ENCODE measurements around the gene NRXN2. TPM values are rescaled to one million over a fixed set of nuclear protein-coding genes. Genes with fewer than 3 reads are reported as not detected.

NRXN2 gene
- total RNA-seq, 2 experiments from 2014 or later: 0.07 to 0.22 TPM

DNA sequence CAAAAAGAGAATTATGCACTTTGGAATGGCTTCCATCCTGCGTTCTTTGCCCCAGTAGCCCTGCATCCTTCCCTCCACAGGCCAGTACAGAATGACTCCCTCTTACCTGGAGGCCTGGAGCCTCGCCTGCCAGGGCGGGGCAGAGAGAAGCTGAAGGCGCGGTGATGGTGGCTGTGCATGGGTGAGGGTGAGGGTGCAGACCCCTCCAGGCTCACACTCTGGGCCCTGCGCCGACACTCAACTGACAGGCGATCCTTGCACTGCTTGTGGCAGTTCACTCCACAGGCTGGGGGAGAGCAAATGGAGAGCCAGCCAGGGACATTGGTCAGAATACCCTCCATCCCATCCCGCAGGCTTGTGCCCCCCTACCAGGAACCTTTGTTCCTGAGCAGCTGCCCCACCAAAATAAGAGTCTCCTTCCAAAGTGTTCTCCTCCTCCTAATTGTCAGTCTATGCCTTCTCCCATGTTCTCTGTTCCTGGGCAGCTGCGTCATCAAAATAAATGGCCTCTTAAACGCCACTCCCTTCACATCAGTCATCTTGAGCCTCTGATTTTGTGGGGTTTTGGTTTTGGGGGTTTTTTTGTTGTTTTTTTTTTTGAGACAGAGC, 5.9 kb upstream of the NRXN2 start:
- peaks cover 6% of the 10 kb centered on the region for H3K36me3 Mint-ChIP-seq (ENCODE audit: low read depth)
- intact Hi-C loops (cut with micrococcal nuclease): no loop called here
- no peaks in the 10 kb centered on the region for H3K27me3 Mint-ChIP-seq
- ATAC-seq (no peak), DNase-seq (no peak)
- no peak overlapping the region for H3K27ac Mint-ChIP-seq
- TF ChIP-seq, protein P1, sequence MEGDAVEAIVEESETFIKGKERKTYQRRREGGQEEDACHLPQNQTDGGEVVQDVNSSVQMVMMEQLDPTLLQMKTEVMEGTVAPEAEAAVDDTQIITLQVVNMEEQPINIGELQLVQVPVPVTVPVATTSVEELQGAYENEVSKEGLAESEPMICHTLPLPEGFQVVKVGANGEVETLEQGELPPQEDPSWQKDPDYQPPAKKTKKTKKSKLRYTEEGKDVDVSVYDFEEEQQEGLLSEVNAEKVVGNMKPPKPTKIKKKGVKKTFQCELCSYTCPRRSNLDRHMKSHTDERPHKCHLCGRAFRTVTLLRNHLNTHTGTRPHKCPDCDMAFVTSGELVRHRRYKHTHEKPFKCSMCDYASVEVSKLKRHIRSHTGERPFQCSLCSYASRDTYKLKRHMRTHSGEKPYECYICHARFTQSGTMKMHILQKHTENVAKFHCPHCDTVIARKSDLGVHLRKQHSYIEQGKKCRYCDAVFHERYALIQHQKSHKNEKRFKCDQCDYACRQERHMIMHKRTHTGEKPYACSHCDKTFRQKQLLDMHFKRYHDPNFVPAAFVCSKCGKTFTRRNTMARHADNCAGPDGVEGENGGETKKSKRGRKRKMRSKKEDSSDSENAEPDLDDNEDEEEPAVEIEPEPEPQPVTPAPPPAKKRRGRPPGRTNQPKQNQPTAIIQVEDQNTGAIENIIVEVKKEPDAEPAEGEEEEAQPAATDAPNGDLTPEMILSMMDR (IDR thresholded peaks at IDR 0.05): no peak
- ChIA-PET CTCF (no interaction called here), POLR2A (no interaction called here)
- no peaks in the 10 kb centered on the region for H3K9me3 Mint-ChIP-seq
- no peak overlapping the region for H3K4me3 Mint-ChIP-seq
- H3K4me1 Mint-ChIP-seq (ENCODE audit: low read depth): peaks cover 17% of the 10 kb centered on the region

DNA sequence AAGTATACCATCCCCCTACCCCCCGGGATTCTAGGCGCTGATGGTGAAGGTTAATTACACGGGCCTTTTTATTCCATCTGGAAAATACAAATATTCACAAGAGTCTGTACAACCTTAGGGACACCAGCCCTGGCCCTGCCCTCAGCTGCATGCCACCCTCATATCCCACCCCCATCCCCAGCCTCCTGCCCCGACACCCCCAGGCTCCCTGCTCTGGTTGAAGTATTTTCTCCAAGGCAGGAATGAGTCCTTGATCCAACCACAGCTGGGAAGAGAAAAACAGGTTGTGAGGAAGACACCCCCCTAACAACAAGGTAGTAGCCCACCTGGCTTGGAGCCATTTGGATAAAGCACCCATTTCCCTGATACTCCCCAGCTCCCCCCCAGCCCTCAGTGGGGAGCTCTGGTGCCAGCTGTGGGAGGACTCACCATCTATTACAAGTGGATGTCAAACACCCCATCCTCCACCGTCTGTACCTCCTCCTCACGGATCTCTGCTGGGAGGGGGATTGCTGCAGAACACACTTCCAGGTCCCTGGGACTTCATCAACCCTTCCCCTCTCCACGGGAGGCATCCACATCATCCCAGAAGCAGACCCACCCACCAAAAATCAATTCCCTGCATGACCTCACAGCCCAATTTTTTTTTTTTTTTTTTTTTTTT, 4.0 kb upstream of the NRXN2 start:
- no peaks in the 10 kb centered on the region for H3K9me3 Mint-ChIP-seq
- TF ChIP-seq, protein P1 (IDR thresholded peaks at IDR 0.05): no peak
- no peak overlapping the region for H3K27ac Mint-ChIP-seq
- ATAC-seq (no peak), DNase-seq (no peak)
- H3K4me3 Mint-ChIP-seq: no peak overlapping the region
- peaks cover 3% of the 10 kb centered on the region for H3K36me3 Mint-ChIP-seq (ENCODE audit: low read depth)
- peaks cover 5% of the 10 kb centered on the region for H3K27me3 Mint-ChIP-seq
- POLR2A ChIA-PET: interaction anchor here (1.4 kb wide), 1 partner anchor 8 kb away, joined by 4 read pairs; no protein-coding TSS in a partner anchor
- H3K4me1 Mint-ChIP-seq (ENCODE audit: low read depth): peaks cover 18% of the 10 kb centered on the region
- intact Hi-C loops (cut with micrococcal nuclease): no loop called here
- CTCF ChIA-PET: interaction anchor here (0.8 to 2.0 kb wide), 6 partner anchors 9 to 278 kb away, joined by 3 to 7 read pairs (median 4); no protein-coding TSS in a partner anchor

DNA sequence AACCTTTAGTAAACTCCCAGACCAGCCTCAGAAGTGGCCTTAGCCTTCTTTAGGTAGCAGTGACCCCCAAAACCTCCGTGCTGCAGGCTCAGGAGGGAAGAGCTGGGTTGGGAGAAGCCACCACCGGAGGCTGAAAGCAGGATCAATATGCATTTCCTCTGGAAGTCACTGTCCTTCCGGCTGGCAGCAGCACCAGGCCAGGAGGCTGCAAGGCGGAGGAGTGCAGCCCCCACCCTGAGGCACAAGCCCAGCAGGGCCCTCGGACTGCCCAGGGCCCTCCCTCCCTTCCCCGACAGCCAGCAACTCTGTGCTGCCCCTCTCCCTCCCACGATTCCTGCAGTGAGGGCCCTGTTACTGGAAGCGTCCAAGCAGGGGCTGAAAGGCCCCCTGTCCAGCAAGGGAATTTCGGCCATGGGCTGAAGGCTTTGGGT, 3.2 kb upstream of the NRXN2 start:
- intact Hi-C loops (cut with micrococcal nuclease): no loop called here
- no peak overlapping the region for H3K27ac Mint-ChIP-seq
- peaks cover 1% of the 10 kb centered on the region for H3K36me3 Mint-ChIP-seq (ENCODE audit: low read depth)
- no peak overlapping the region for H3K4me3 Mint-ChIP-seq
- peaks cover 7% of the 10 kb centered on the region for H3K27me3 Mint-ChIP-seq
- H3K4me1 Mint-ChIP-seq (ENCODE audit: low read depth): peaks cover 18% of the 10 kb centered on the region
- CTCF ChIA-PET: interaction anchor here (0.7 to 2.0 kb wide), 6 partner anchors 9 to 38 kb away, joined by 3 to 7 read pairs (median 3); no protein-coding TSS in a partner anchor
- H3K9me3 Mint-ChIP-seq: no peaks in the 10 kb centered on the region
- DNase-seq (no peak), ATAC-seq (no peak)
- TF ChIP-seq, protein P1 (IDR thresholded peaks at IDR 0.05): no peak
- POLR2A ChIA-PET: interaction anchor here (1.0 to 1.4 kb wide), 3 partner anchors 9 to 41 kb away, joined by 3 to 4 read pairs (median 4); no protein-coding TSS in a partner anchor

DNA sequence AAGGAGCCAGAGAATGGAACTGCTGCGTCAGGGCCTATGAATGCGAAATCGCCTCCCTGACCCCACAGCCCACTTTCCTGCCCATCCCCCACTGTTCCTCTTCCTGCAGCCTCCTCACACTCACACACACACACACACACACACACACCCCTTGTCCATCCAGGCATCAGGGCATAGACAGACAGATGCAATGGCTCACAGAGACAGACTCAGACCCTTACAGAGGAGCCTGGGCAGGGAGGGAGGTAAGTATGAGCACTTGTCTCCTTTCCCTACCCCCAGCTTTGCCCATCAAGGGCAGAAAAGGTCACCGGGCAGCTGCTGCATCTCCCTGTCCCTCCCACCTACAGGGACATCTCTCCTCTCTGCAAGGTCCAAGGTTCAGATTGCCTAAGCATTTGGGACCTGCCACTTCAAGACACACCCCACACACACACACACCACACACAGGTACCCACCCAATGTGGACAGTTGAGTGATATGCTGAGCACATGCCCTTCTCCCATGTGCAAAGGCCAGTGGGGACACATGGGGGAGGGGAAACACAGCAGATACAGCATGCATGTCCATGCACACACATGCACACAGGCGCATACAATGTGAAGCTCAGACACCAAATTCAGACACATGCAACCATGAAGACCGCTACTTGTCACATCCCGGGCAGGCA, 2.0 kb upstream of the NRXN2 start:
- no peak overlapping the region for H3K27ac Mint-ChIP-seq
- CTCF ChIA-PET: interaction anchor here (2.0 kb wide), 1 partner anchor 32 kb away, joined by 5 read pairs; no protein-coding TSS in a partner anchor
- no peaks in the 10 kb centered on the region for H3K9me3 Mint-ChIP-seq
- POLR2A ChIA-PET: interaction anchor here (1.2 kb wide), 1 partner anchor 9 kb away, joined by 3 read pairs; no protein-coding TSS in a partner anchor
- peaks cover 18% of the 10 kb centered on the region for H3K4me1 Mint-ChIP-seq (ENCODE audit: low read depth)
- H3K27me3 Mint-ChIP-seq: peaks cover 15% of the 10 kb centered on the region
- intact Hi-C loops (cut with micrococcal nuclease): loop anchor here (5.0 kb wide), 1 partner anchor 38 kb away; no protein-coding TSS in a partner anchor
- peaks cover 1% of the 10 kb centered on the region for H3K36me3 Mint-ChIP-seq (ENCODE audit: low read depth)
- H3K4me3 Mint-ChIP-seq: no peak overlapping the region
- ATAC-seq (no peak), DNase-seq (no peak)
- TF ChIP-seq, protein P1 (IDR thresholded peaks at IDR 0.05): no peak
